HCT116 (cell line): ENCODE measurements around the gene JAK1. TPM values are rescaled to one million over a fixed set of nuclear protein-coding genes. Genes with fewer than 3 reads are reported as not detected.

Source experiments
- ATAC-seq: fragments of 200-7000 bp; cut with Tn5 transposase; 2 replicates; pipeline ENCODE4 v1.9.1; 2020; ENCODE audit warnings: mild to moderate bottlenecking, moderate library complexity
- BruUV-seq: library from RNA; stranded (reverse); fragments of 400-500 nt; replicated peaks from 2 replicates; lab custom pipeline; 2021; lab: Mats Ljungman, UMichigan
- CTCF ChIA-PET: fragments of 300-600 bp; sonication (Branson Sonifier 250); formaldehyde crosslinking; loops from one replicate; lab custom pipeline; 2021; ENCODE audit warnings: antibody characterized with exemption; lab: Charles Lee
- POLR2A ChIA-PET: fragments of 300-600, 350-600 bp; sonication (Branson Sonifier 250); formaldehyde crosslinking; loops from one replicate; lab custom pipeline; 2021; ENCODE audit warnings: antibody characterized with exemption; lab: Charles Lee
- RAD21 ChIA-PET, 2 experiments: fragments of 300-600 bp; sonication (Branson Sonifier 250); formaldehyde crosslinking; loops; one replicate each; lab custom pipeline; 2023; ENCODE audit warnings: low total read pairs in 2 of 2; ENCODE audit not compliant: uncharacterized antibody in 2 of 2, unreplicated experiment in 2 of 2, low non-redundant PET in 1 of 2; lab: Charles Lee
- DNase-seq: peaks from one replicate; pipeline ENCODE4 v3.0.0-alpha.2; 2010; ENCODE audit warnings: low read depth, low spot score
- H2AFZ ChIP-seq: fragments of 200-600 bp; shearing (Covaris generic), sonication (generic); 2 replicates; pipeline ENCODE4 v1.6.1; 2017; ENCODE audit warnings: low read depth, mixed run types, mixed read lengths, antibody characterized with exemption, low read length; ENCODE audit not compliant: poor library complexity, severe bottlenecking
- H3K27ac ChIP-seq: 2 replicates; pipeline ENCODE4 v1.5.1; 2012; ENCODE audit warnings: low read depth, low read length
- H3K27me3 ChIP-seq: fragments of 200-600 bp; sonication (generic); 2 replicates; pipeline ENCODE4 v1.6.1; 2016; ENCODE audit warnings: mixed run types, low read length, mixed read lengths; ENCODE audit not compliant: insufficient read depth
- H3K36me3 ChIP-seq, 2 experiments: fragments of 200-500 bp in 1 of 2; fragments of 200-600 bp in 1 of 2; sonication (Bioruptor generic) in 1 of 2; sonication (generic) in 1 of 2; 2 replicates each; pipeline versions ENCODE4 v1.5.1 to v1.6.1; 2014 to 2016; ENCODE audit warnings: low read length in 2 of 2, inconsistent platforms in 1 of 2, mixed read lengths in 1 of 2, mixed run types in 1 of 2; ENCODE audit not compliant: insufficient read depth in 2 of 2, control insufficient read depth in 1 of 2
- H3K4me1 ChIP-seq, 2 experiments: fragments of 200-600 bp in 1 of 2; sonication (generic) in 1 of 2; 2 replicates each; pipeline versions ENCODE4 v1.5.1 to v1.6.1; 2012 to 2017; ENCODE audit warnings: low read length in 2 of 2, inconsistent platforms in 1 of 2, mild to moderate bottlenecking in 1 of 2, mixed read lengths in 1 of 2, mixed run types in 1 of 2, moderate library complexity in 1 of 2; ENCODE audit not compliant: insufficient read depth in 2 of 2, control insufficient read depth in 1 of 2
- H3K4me2 ChIP-seq: fragments of 200-600 bp; sonication (generic); 2 replicates; pipeline ENCODE4 v1.6.1; 2017; ENCODE audit warnings: mixed run types, low read length, mixed read lengths
- H3K4me3 ChIP-seq, 2 experiments: fragments of 200-600 bp in 1 of 2; sonication (generic) in 1 of 2; replicated peaks in 1 of 2; 2 replicates each; pipeline ENCODE4 v1.5.1; 2011 to 2016; ENCODE audit warnings: low read length in 2 of 2, control low read depth in 1 of 2, low read depth in 1 of 2, mild to moderate bottlenecking in 1 of 2, mixed read lengths in 1 of 2, mixed run types in 1 of 2
- H3K79me2 ChIP-seq: fragments of 200-600 bp; sonication (generic); 2 replicates; pipeline ENCODE4 v1.6.1; 2017; ENCODE audit warnings: mild to moderate bottlenecking, mixed run types, low read length, moderate library complexity, mixed read lengths; ENCODE audit not compliant: insufficient read depth
- H3K9ac ChIP-seq: fragments of 200-600 bp; sonication (generic); 2 replicates; pipeline ENCODE4 v1.6.1; 2016; ENCODE audit warnings: low read length, mixed read lengths
- H3K9me2 ChIP-seq: fragments of 200-600 bp; sonication (generic), shearing (Covaris generic); 2 replicates; pipeline ENCODE4 v1.6.1; 2017; ENCODE audit warnings: mixed run types, mild to moderate bottlenecking, moderate library complexity; ENCODE audit not compliant: insufficient read depth
- H3K9me3 ChIP-seq, 2 experiments: fragments of 200-500 bp in 1 of 2; fragments of 200-600 bp in 1 of 2; sonication (Bioruptor generic) in 1 of 2; sonication (generic) in 1 of 2; 2 replicates each; pipeline ENCODE4 v1.6.1; 2014 to 2017; ENCODE audit warnings: low read length in 2 of 2, mixed read lengths in 2 of 2, inconsistent platforms in 1 of 2, low read depth in 1 of 2, mild to moderate bottlenecking in 1 of 2, mixed run types in 1 of 2, moderate library complexity in 1 of 2; ENCODE audit not compliant: control insufficient read depth in 1 of 2, insufficient read depth in 1 of 2
- H4K20me1 ChIP-seq: fragments of 200-600 bp; sonication (generic), shearing (Covaris generic); 2 replicates; pipeline ENCODE4 v1.6.1; 2017; ENCODE audit warnings: mixed run types, mild to moderate bottlenecking, moderate library complexity; ENCODE audit not compliant: insufficient read depth
- ELF1 ChIP-seq: IDR thresholded peaks from 2 replicates; pipeline ENCODE4 v1.6.1; 2012; ENCODE audit warnings: low read depth, borderline replicate concordance
- EZH2 ChIP-seq: fragments of 200-600 bp; sonication (generic); IDR thresholded peaks from 2 replicates; pipeline ENCODE4 v1.6.1; 2017; ENCODE audit warnings: antibody characterized with exemption, mixed run types
- EZH2phosphoT487 ChIP-seq: fragments of 200-600 bp; IDR thresholded peaks from 2 replicates; pipeline ENCODE4 v1.6.1; 2018; ENCODE audit warnings: antibody characterized with exemption, borderline replicate concordance
- FOSL1 ChIP-seq: IDR thresholded peaks from 2 replicates; pipeline ENCODE4 v1.6.1; 2012; ENCODE audit warnings: low read depth
- POLR2A ChIP-seq: IDR thresholded peaks from 2 replicates; pipeline ENCODE4 v1.7.0; 2011; ENCODE audit warnings: borderline replicate concordance; ENCODE audit not compliant: insufficient read depth, insufficient read length; ENCODE audit errors: extremely low read depth
- POLR2AphosphoS5 ChIP-seq: IDR thresholded peaks from 2 replicates; pipeline ENCODE4 v1.6.1; 2011; ENCODE audit warnings: mild to moderate bottlenecking, low read depth, low read length, moderate library complexity
- REST ChIP-seq: IDR thresholded peaks from 2 replicates; pipeline ENCODE4 v1.6.1; 2012; ENCODE audit warnings: low read depth
- SIN3A ChIP-seq: IDR thresholded peaks from 2 replicates; pipeline ENCODE4 v1.6.1; 2012; ENCODE audit warnings: low read depth
- SRF ChIP-seq: IDR thresholded peaks from 2 replicates; pipeline ENCODE4 v1.6.1; 2012; ENCODE audit warnings: low read depth
- TCF7L2 ChIP-seq: IDR thresholded peaks from 2 replicates; pipeline ENCODE4 v1.7.0; 2011; ENCODE audit warnings: borderline replicate concordance, inconsistent platforms; ENCODE audit not compliant: insufficient read depth, insufficient read length; ENCODE audit errors: extremely low read depth
- YY1 ChIP-seq: IDR thresholded peaks from 2 replicates; pipeline ENCODE4 v1.6.1; 2011; ENCODE audit warnings: low read length, low read depth, moderate library complexity, mild to moderate bottlenecking; ENCODE audit not compliant: insufficient replicate concordance; ENCODE audit errors: extremely low read depth
- ZNF274 ChIP-seq: fragments of 200-500 bp; sonication (Bioruptor generic); IDR thresholded peaks from 2 replicates; pipeline ENCODE4 v1.6.1; 2014; ENCODE audit warnings: mild to moderate bottlenecking, low read depth, low read length, inconsistent platforms
- intact Hi-C: fragments of 100-400 bp; cut with micrococcal nuclease; formaldehyde crosslinking; loops from 2 replicates; pipeline ENCODE4 v1.10.0; 2022
- total RNA-seq: library from RNA; stranded (reverse); gene quantifications from one replicate; pipeline ENCODE4 v1.2.1, GENCODE V29; 2021; ENCODE audit not compliant: unreplicated experiment
- TF ChIP-seq, protein P1 (sequence below): IDR thresholded peaks from 2 replicates; pipeline ENCODE4 v1.6.1; 2011; ENCODE audit warnings: mild to moderate bottlenecking, low read length, moderate library complexity; ENCODE audit not compliant: insufficient replicate concordance; ENCODE audit errors: extremely low read depth

The JAK1 gene
- total RNA-seq, 1 experiment from 2014 or later, result 53.2 TPM

- Histone ChIP-seq H3K9me2 (no peaks in the 10 kb centered on the region), H3K4me3 (no peak overlapping the region), H3K27ac (no peak overlapping the region), H3K27me3 (no peaks in the 10 kb centered on the region), H3K79me2 (no peaks in the 10 kb centered on the region), H3K36me3 (no peaks in the 10 kb centered on the region; a peak in 1 of 4 replicates), H4K20me1 (no peaks in the 10 kb centered on the region), H3K4me2 (no peak overlapping the region), H3K9ac (no peak overlapping the region), H2AFZ (no peak overlapping the region), H3K9me3 (no peaks in the 10 kb centered on the region), H3K4me1 (no peaks in the 10 kb centered on the region)
- BruUV-seq, result no TSS peak
- TF ChIP-seq, protein P1, sequence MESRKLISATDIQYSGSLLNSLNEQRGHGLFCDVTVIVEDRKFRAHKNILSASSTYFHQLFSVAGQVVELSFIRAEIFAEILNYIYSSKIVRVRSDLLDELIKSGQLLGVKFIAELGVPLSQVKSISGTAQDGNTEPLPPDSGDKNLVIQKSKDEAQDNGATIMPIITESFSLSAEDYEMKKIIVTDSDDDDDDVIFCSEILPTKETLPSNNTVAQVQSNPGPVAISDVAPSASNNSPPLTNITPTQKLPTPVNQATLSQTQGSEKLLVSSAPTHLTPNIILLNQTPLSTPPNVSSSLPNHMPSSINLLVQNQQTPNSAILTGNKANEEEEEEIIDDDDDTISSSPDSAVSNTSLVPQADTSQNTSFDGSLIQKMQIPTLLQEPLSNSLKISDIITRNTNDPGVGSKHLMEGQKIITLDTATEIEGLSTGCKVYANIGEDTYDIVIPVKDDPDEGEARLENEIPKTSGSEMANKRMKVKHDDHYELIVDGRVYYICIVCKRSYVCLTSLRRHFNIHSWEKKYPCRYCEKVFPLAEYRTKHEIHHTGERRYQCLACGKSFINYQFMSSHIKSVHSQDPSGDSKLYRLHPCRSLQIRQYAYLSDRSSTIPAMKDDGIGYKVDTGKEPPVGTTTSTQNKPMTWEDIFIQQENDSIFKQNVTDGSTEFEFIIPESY, result no peak
- no peak for TF ChIP-seq SRF
- no peak for TF ChIP-seq SIN3A
- TF ChIP-seq ELF1, result no peak
- TF ChIP-seq POLR2AphosphoS5, result no peak
- no peak for TF ChIP-seq EZH2phosphoT487
- no peak for TF ChIP-seq ZNF274
- TF ChIP-seq POLR2A, result no peak
- TF ChIP-seq EZH2, result no peak
- no peak for TF ChIP-seq FOSL1
- TF ChIP-seq TCF7L2, result no peak
- no peak for TF ChIP-seq REST
- TF ChIP-seq YY1, result no peak
- CTCF ChIA-PET, result no interaction called here
- DNase-seq (no peak), ATAC-seq (no peak)
- RAD21 ChIA-PET, result no interaction called here
- intact Hi-C loops, result no loop called here
- POLR2A ChIA-PET, result no interaction called here
Observed at GRCh38 chr1:64878931-64879611, 87.3 kb downstream of the JAK1 start.
